Transverse colon (tissue), 4 donors: ENCODE measurements around the gene ATP5MC3. TPM values are rescaled to one million over a fixed set of nuclear protein-coding genes. Genes with fewer than 3 reads are reported as not detected.

Experiments
- DNase-seq: peaks from one replicate; pipeline ENCODE4 v3.0.0-alpha.2; 2019
- H3K27ac ChIP-seq, 4 donors: fragments of 200-600 bp; sonication (generic); 2 replicates each; pipeline ENCODE4 v1.5.1; 2016 to 2018; ENCODE audit warnings: inconsistent platforms in 4 of 4
- H3K27me3 ChIP-seq: fragments of 200-600 bp; sonication (generic); 2 replicates; pipeline ENCODE4 v1.5.1; 2017; ENCODE audit warnings: inconsistent platforms
- H3K36me3 ChIP-seq, 4 donors: fragments of 200-600 bp; sonication (generic); 2 replicates each; pipeline ENCODE4 v1.5.1; 2017 to 2019; ENCODE audit warnings: inconsistent platforms in 4 of 4
- H3K4me1 ChIP-seq, 4 donors: fragments of 200-600 bp; sonication (generic); 2 replicates each; pipeline ENCODE4 v1.5.1; 2017 to 2020; ENCODE audit warnings: inconsistent platforms in 4 of 4
- H3K4me3 ChIP-seq, 4 donors: fragments of 200-600 bp; sonication (generic); 1 replicate in 1 of 4; 2 replicates in 3 of 4; pipeline versions ENCODE4 v1.5.1 to v1.6.1; 2017 to 2019; ENCODE audit warnings: inconsistent platforms in 4 of 4
- H3K9me3 ChIP-seq, 2 donors: fragments of 200-600 bp; sonication (generic); 2 replicates each; pipeline ENCODE4 v1.5.1; 2017 to 2019; ENCODE audit warnings: inconsistent platforms in 2 of 2
- EP300 ChIP-seq: sonication (generic); formaldehyde crosslinking; IDR thresholded peaks from one replicate; pipeline ENCODE4 v1.6.1; 2017; ENCODE audit warnings: antibody characterized with exemption, low read depth
- POLR2A ChIP-seq: fragments of 450-650 bp; IDR thresholded peaks from one replicate; pipeline ENCODE4 v1.6.1; 2016; ENCODE audit warnings: antibody characterized with exemption, mild to moderate bottlenecking, moderate library complexity
- POLR2AphosphoS5 ChIP-seq, 3 donors: sonication (generic); formaldehyde crosslinking; IDR thresholded peaks; one replicate each; pipeline ENCODE4 v1.6.1; 2016; ENCODE audit warnings: antibody characterized with exemption in 3 of 3
- WGBS, 2 donors: methylation state at CpG; one replicate each; pipeline ENCODE4 v1.1.5; 2018; ENCODE audit warnings: low coverage in 1 of 2; 5-methylcytosine and 5-hydroxymethylcytosine counted together
- in situ Hi-C, 4 donors: fragments of 200-750 bp; cut with MboI; loops; one replicate each; pipeline versions ENCODE4 v1.15.0 to v1.15.1; 2017; ENCODE audit warnings: low sequenced_read_pairs in 3 of 4, low pct_ligation_motif_present in 1 of 4, low pct_unique_long_range_greater_than_20kb in 1 of 4
- intact Hi-C: fragments of 100-400 bp; cut with DNase I; formaldehyde crosslinking; loops from one replicate; pipeline ENCODE4 v1.15.1; 2023; ENCODE audit warnings: low total_unique reads
- total RNA-seq, 4 donors: library from RNA; depleted of rRNA; stranded (reverse); fragments of >200 nt; gene quantifications; one replicate each; pipeline ENCODE4 v1.1.0, GENCODE V29; 2016
- TF ChIP-seq, protein P1 (sequence below), 5 experiments: fragments of 200-600 bp in 3 of 5; fragments of 450-650 bp in 2 of 5; sonication (generic) in 3 of 5; IDR thresholded peaks; 1 replicate in 2 of 5; 2 replicates in 3 of 5; pipeline ENCODE4 v1.5.1; 2016 to 2017; ENCODE audit warnings: antibody characterized with exemption in 5 of 5, inconsistent platforms in 3 of 5, mild to moderate bottlenecking in 2 of 5, moderate library complexity in 1 of 5

The ATP5MC3 gene
- total RNA-seq, 4 donors from 2014 or later: 88.4 to 391 (median 181) TPM

DNA sequence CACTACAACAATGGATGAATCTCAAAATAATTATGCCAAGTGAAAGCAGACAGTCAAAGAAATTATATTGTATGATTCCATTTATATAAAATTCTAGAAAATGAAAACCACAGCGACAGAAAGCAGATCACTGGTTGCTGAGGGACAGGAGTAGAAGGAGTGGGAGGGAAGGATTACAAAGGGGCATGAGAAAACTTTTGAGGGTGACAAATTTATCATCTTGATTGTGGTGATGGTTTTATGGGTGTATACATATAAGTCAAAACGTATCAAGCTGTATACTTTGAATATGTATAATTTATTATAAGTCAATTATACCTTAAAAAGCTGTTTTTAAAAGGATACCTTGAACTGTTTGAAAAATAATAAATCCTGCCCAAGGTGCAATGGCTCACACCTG is 41.2 kb downstream of the ATP5MC3 start:
- no peak overlapping the region for H3K4me3 ChIP-seq
- WGBS, 2 donors: 54 to 55% methylated on average over 2 of the region's 2 CpGs
- no peaks in the 10 kb centered on the region for H3K36me3 ChIP-seq
- no peaks in the 10 kb centered on the region for H3K27me3 ChIP-seq
- H3K9me3 ChIP-seq: no peaks in the 10 kb centered on the region
- in situ Hi-C loops (no loop called here), intact Hi-C loops (no loop called here)
- no peak overlapping the region for H3K27ac ChIP-seq
- peaks cover 2 to 28% (median 4%) of the 10 kb centered on the region in 4 donors for H3K4me1 ChIP-seq
- no peak for DNase-seq
- TF ChIP-seq EP300: no peak
- TF ChIP-seq, protein P1, sequence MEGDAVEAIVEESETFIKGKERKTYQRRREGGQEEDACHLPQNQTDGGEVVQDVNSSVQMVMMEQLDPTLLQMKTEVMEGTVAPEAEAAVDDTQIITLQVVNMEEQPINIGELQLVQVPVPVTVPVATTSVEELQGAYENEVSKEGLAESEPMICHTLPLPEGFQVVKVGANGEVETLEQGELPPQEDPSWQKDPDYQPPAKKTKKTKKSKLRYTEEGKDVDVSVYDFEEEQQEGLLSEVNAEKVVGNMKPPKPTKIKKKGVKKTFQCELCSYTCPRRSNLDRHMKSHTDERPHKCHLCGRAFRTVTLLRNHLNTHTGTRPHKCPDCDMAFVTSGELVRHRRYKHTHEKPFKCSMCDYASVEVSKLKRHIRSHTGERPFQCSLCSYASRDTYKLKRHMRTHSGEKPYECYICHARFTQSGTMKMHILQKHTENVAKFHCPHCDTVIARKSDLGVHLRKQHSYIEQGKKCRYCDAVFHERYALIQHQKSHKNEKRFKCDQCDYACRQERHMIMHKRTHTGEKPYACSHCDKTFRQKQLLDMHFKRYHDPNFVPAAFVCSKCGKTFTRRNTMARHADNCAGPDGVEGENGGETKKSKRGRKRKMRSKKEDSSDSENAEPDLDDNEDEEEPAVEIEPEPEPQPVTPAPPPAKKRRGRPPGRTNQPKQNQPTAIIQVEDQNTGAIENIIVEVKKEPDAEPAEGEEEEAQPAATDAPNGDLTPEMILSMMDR (IDR thresholded peaks at IDR 0.05): no peak
- no peak for TF ChIP-seq POLR2A
- no peak for TF ChIP-seq POLR2AphosphoS5 (IDR thresholded peaks at IDR 0.05)

DNA sequence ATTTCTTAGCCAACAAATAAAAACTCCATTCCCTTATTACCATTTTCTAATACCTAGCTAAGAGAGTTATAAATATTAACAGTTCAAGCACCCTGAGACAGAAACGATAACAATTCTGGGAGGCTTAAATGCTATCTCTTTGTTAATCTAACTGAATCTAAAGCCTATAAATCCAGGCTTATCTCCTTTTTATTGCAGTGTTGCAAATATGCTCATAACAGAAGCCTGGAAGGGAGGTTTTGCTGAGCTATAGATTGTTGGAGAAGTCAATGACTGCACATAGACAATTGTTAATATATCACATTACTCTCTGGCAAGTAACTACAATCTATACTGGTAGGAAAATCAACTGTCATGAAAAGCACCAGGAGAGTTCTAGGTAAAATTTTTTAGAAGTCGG is 43.7 kb downstream of the ATP5MC3 start:
- Histone ChIP-seq H3K4me1 (peaks cover 2 to 31% (median 4%) of the 10 kb centered on the region in 4 donors), H3K27me3 (no peaks in the 10 kb centered on the region), H3K36me3 (no peaks in the 10 kb centered on the region), H3K4me3 (no peak overlapping the region), H3K27ac (no peak overlapping the region), H3K9me3 (no peaks in the 10 kb centered on the region)
- intact Hi-C loops (no loop called here), in situ Hi-C loops (no loop called here)
- no peak for DNase-seq
- 58 to 65% methylated on average over 2 of the region's 2 CpGs for WGBS, 2 donors
- TF ChIP-seq, protein P1 (IDR thresholded peaks at IDR 0.05): no peak
- TF ChIP-seq POLR2A: no peak
- TF ChIP-seq POLR2AphosphoS5 (IDR thresholded peaks at IDR 0.05): no peak
- TF ChIP-seq EP300: no peak

DNA sequence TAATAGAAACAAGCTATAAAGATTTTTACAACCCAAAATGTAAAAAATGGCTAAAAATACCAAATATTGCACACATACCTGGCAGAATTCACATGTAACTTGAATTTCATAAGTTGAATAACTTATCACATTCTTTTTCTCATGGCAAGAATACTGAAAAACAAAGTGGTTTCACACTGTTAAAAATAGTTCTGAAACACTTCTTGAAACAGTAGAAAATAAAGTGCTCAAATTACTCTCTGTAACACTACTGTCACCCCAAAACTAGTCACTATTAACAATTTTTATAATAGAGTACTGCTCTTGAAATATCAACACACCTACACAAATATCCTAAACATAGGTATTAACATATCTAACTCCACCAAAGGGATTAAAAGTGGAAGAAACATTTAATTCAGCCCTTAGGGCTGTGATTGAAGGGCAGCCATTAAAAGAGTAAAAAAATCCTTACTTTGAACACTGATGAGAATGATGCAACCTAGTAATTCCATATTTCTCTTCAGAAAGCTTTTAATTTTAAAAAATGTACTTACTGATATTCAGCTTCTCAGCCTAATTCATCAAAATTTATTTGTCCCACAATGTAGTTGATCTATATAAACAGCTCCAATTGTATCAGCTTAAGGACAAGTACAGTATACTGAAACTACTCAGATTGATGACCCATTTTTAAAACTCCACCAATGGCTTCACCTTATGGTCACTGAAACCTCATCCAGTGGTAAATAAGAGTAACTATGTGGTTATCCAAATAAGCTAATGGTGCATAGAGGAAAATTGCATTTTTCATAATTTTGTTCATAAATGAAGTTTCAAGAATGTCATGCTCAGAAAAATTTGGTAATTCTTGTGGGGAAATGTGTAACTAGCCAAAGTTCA is 44.9 kb downstream of the ATP5MC3 start:
- H3K36me3 ChIP-seq: no peaks in the 10 kb centered on the region
- TF ChIP-seq, protein P1 (IDR thresholded peaks at IDR 0.05): no peak
- TF ChIP-seq POLR2A: no peak
- TF ChIP-seq POLR2AphosphoS5 (IDR thresholded peaks at IDR 0.05): no peak
- no peak for TF ChIP-seq EP300
- DNase-seq: no peak
- H3K4me1 ChIP-seq: peaks cover 2 to 35% (median 4%) of the 10 kb centered on the region in 4 donors
- no peaks in the 10 kb centered on the region for H3K27me3 ChIP-seq
- intact Hi-C loops (no loop called here), in situ Hi-C loops (no loop called here)
- H3K27ac ChIP-seq: no peak overlapping the region
- H3K4me3 ChIP-seq: no peak overlapping the region
- H3K9me3 ChIP-seq: no peaks in the 10 kb centered on the region

DNA sequence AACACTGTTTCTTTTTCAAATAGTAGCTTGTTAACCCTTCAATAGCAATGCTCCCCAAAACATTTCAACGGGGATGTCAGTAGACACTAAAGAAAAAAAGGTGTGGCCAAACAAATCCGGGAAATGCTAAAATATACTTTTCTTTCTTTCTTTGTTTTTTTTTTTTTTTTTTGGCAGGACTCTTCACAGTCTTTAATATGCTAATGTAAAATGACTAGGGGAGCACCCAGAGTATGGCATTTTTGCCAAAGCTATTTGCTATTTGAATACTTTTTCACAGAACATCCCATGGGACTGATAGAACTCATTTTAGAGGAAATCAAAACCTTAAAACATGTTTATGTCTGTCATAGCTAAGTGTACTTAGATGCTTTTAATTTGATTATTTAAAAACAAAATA is 45.6 kb downstream of the ATP5MC3 start:
- no peak for DNase-seq
- in situ Hi-C loops: no loop called here
- Histone ChIP-seq H3K4me1 (peaks cover 2 to 42% (median 4%) of the 10 kb centered on the region in 4 donors), H3K36me3 (no peaks in the 10 kb centered on the region), H3K4me3 (no peak overlapping the region), H3K27ac (no peak overlapping the region), H3K27me3 (no peaks in the 10 kb centered on the region), H3K9me3 (no peaks in the 10 kb centered on the region)
- TF ChIP-seq POLR2AphosphoS5 (IDR thresholded peaks at IDR 0.05): no peak
- 81 to 88% methylated on average over 2 of the region's 2 CpGs for WGBS, 2 donors
- intact Hi-C loops: no loop called here
